ENCODE measurements around the gene HRH3.

HRH3 gene

GRCh38 chr20:62174870-62175624 lies 45.0 kb downstream of the HRH3 start:
- DNase-seq: no peak

GRCh38 chr20:62174021-62174804 lies 45.9 kb downstream of the HRH3 start:
- DNase-seq: no peak

- no peak for DNase-seq
These were observed 47.4 kb downstream of the HRH3 start for GRCh38 chr20:62172666-62173065.

GRCh38 chr20:62171245-62171644 lies 48.8 kb downstream of the HRH3 start:
- DNase-seq: no peak

- DNase-seq: no peak
These were observed 49.5 kb downstream of the HRH3 start for GRCh38 chr20:62170536-62170935.

- no peak for DNase-seq
These were observed 51.1 kb downstream of the HRH3 start for GRCh38 chr20:62168890-62169435.

- no peak for DNase-seq
These were observed 52.0 kb downstream of the HRH3 start for GRCh38 chr20:62168061-62168460.

GRCh38 chr20:62167474-62167873 lies 52.6 kb downstream of the HRH3 start:
- DNase-seq: no peak

GRCh38 chr20:62165762-62166399 lies 54.2 kb downstream of the HRH3 start:
- DNase-seq: no peak
